K562 (cell line): Measurements from ENCODE around the gene SPINT1. TPM values are rescaled to one million over a fixed set of nuclear protein-coding genes. Genes with fewer than 3 reads are reported as not detected.
A peak's percentile ranks its signal among the peaks of the same experiment; 100 is the strongest.

ENCODE experiments used
- ATAC-seq: fragments of 200-7000 bp; cut with Tn5 transposase; 3 replicates; pipeline ENCODE4 v1.9.1; 2020; ENCODE audit warnings: moderate library complexity
- BruUV-seq: library from RNA; stranded (reverse); fragments of 400-500 nt; replicated peaks from 2 replicates; lab custom pipeline; 2021; lab: Mats Ljungman, UMichigan
- CTCF ChIA-PET: fragments of 300-600 bp; formaldehyde crosslinking; extraction: SDS; loops from one replicate; lab custom pipeline; 2021; ENCODE audit warnings: low intra/inter-chr PET ratio; lab: Yijun Ruan, JAX
- POLR2A ChIA-PET: fragments of 300-600, 350-650 bp; sonication (Branson Sonifier 250); formaldehyde crosslinking; extraction: SDS; loops from one replicate; lab custom pipeline; 2021; ENCODE audit warnings: antibody characterized with exemption, inconsistent platforms; lab: Yijun Ruan, JAX
- DNase-seq, 4 experiments: peaks; one replicate each; pipeline versions ENCODE4 v3.0.0 to v3.0.0-alpha.2; 2011 to 2018; ENCODE audit warnings: low spot score in 3 of 4, mixed read lengths in 3 of 4; ENCODE audit errors: extremely low read depth in 1 of 4
- FAIRE-seq: peaks from 2 replicates; lab custom pipeline; 2011; peaks lifted over from hg19 to GRCh38; lab: Jason Lieb, UNC
- H2AFZ ChIP-seq: 2 replicates; pipeline ENCODE4 v1.6.0; 2011; ENCODE audit warnings: low read depth, low read length, control low read depth, inconsistent platforms
- H3K27ac ChIP-seq: fragments of 200-600 bp; 3 replicates; pipeline ENCODE4 v1.8.0; 2011; ENCODE audit warnings: low read depth, mild to moderate bottlenecking, control low read depth, inconsistent platforms, low read length, moderate library complexity, mixed read lengths; ENCODE audit errors: extremely low read depth
- H3K27me3 ChIP-seq, 2 experiments: fragments of 300-600 bp in 1 of 2; 2 replicates in 1 of 2; 3 replicates in 1 of 2; pipeline versions ENCODE4 v1.6.0 to v1.8.0; 2011; ENCODE audit warnings: inconsistent platforms in 2 of 2, low read length in 2 of 2, mild to moderate bottlenecking in 1 of 2, mixed read lengths in 1 of 2, moderate library complexity in 1 of 2; ENCODE audit not compliant: control insufficient read depth in 2 of 2, insufficient read depth in 2 of 2
- H3K36me3 ChIP-seq: fragments of 300-600 bp; 3 replicates; pipeline ENCODE4 v1.8.0; 2011; ENCODE audit warnings: mild to moderate bottlenecking, low read length, inconsistent platforms; ENCODE audit not compliant: control insufficient read depth, insufficient read depth
- H3K4me1 ChIP-seq, 2 experiments: fragments of 200-600 bp in 1 of 2; replicated peaks in 1 of 2; 2 replicates in 1 of 2; 3 replicates in 1 of 2; pipeline versions ENCODE4 v1.5.1 to v1.8.0; 2011; ENCODE audit warnings: inconsistent platforms in 2 of 2, low read length in 2 of 2, mild to moderate bottlenecking in 1 of 2, mixed read lengths in 1 of 2, moderate library complexity in 1 of 2; ENCODE audit not compliant: control insufficient read depth in 2 of 2, insufficient read depth in 2 of 2
- H3K4me2 ChIP-seq: 2 replicates; pipeline ENCODE4 v1.6.1; 2011; ENCODE audit warnings: low read length, control low read depth, inconsistent platforms, mixed read lengths; ENCODE audit not compliant: insufficient read depth
- H3K4me3 ChIP-seq: fragments of 200-600 bp; sonication (generic), shearing (Covaris generic); 2 replicates; pipeline ENCODE4 v1.5.1; 2016; ENCODE audit warnings: control low read depth, inconsistent platforms
- H3K79me2 ChIP-seq: fragments of 200-600 bp; 3 replicates; pipeline ENCODE4 v1.8.0; 2011; ENCODE audit warnings: low read length, inconsistent platforms; ENCODE audit not compliant: control insufficient read depth, insufficient read depth
- H3K9ac ChIP-seq, 2 experiments: 2 replicates each; pipeline versions ENCODE4 v1.6.0 to v1.6.1; 2011; ENCODE audit warnings: low read depth in 2 of 2, low read length in 2 of 2, control low read depth in 1 of 2, inconsistent platforms in 1 of 2, mild to moderate bottlenecking in 1 of 2, mixed read lengths in 1 of 2; ENCODE audit not compliant: insufficient read depth in 1 of 2
- H3K9me1 ChIP-seq: one replicate; pipeline ENCODE4 v1.6.0; 2011; ENCODE audit warnings: inconsistent platforms, mild to moderate bottlenecking, low read length, moderate library complexity; ENCODE audit not compliant: control insufficient read depth, insufficient read depth
- H3K9me3 ChIP-seq: replicated peaks from 2 replicates; pipeline ENCODE4 v1.5.1; 2011; ENCODE audit warnings: low read depth, low read length, inconsistent platforms; ENCODE audit not compliant: control insufficient read depth, insufficient read depth
- H4K20me1 ChIP-seq: replicated peaks from 2 replicates; pipeline ENCODE4 v1.6.1; 2011; ENCODE audit warnings: low read length, inconsistent platforms, mixed read lengths; ENCODE audit not compliant: control insufficient read depth, insufficient read depth
- ADNP ChIP-seq: fragments of 200-800 bp; sonication (Bioruptor generic); IDR thresholded peaks from 2 replicates; pipeline ENCODE4 v1.6.1; 2016; ENCODE audit warnings: missing genetic modification characterization, missing compliant biosample characterization
- BCOR ChIP-seq: fragments of 450-650 bp; IDR thresholded peaks from 2 replicates; pipeline ENCODE4 v1.6.1; 2016
- CBX1 ChIP-seq: sonication (generic); IDR thresholded peaks from 2 replicates; pipeline ENCODE4 v1.6.1; 2016; ENCODE audit warnings: antibody characterized with exemption, low read depth, mild to moderate bottlenecking
- CBX3 ChIP-seq, 2 experiments: IDR thresholded peaks; 1 replicate in 1 of 2; 2 replicates in 1 of 2; pipeline ENCODE4 v1.6.1; 2012; ENCODE audit warnings: inconsistent platforms in 2 of 2, low read length in 2 of 2, borderline replicate concordance in 1 of 2, control low read depth in 1 of 2
- EGR1 ChIP-seq: fragments of 450-650 bp; conservative IDR thresholded peaks from 2 replicates; pipeline ENCODE4 v1.6.1; 2017; ENCODE audit warnings: mild to moderate bottlenecking
- HDAC2 ChIP-seq: fragments of 450-650 bp; IDR thresholded peaks from 2 replicates; pipeline ENCODE4 v1.6.1; 2016; ENCODE audit warnings: mild to moderate bottlenecking
- HDGF ChIP-seq: fragments of 450-650 bp; IDR thresholded peaks from 2 replicates; pipeline ENCODE4 v1.6.1; 2016
- KDM1A ChIP-seq, 2 experiments: fragments of 450-650 bp; IDR thresholded peaks; 2 replicates each; pipeline ENCODE4 v1.6.1; 2016; ENCODE audit warnings: mild to moderate bottlenecking in 2 of 2
- RBM25 ChIP-seq: fragments of 200-400 bp; formaldehyde crosslinking; IDR thresholded peaks from 2 replicates; pipeline ENCODE4 v1.6.1; 2018; ENCODE audit warnings: low read length, low read depth, moderate library complexity; ENCODE audit not compliant: severe bottlenecking
- SMARCA5 ChIP-seq: fragments of 450-650 bp; IDR thresholded peaks from 2 replicates; pipeline ENCODE4 v1.6.1; 2016
- ZFP36 ChIP-seq: fragments of 150-350 bp; IDR thresholded peaks from 2 replicates; pipeline ENCODE4 v1.6.1; 2018; ENCODE audit warnings: low read length, low read depth; ENCODE audit not compliant: partially characterized antibody
- ZNF12 ChIP-seq: sonication (generic); formaldehyde crosslinking; IDR thresholded peaks from 2 replicates; pipeline ENCODE4 v1.4.0; 2020; ENCODE audit warnings: mild to moderate bottlenecking, missing genetic modification reagents
- ZNF232 ChIP-seq: sonication (generic); formaldehyde crosslinking; IDR thresholded peaks from 2 replicates; pipeline ENCODE4 v1.8.0; 2022; ENCODE audit warnings: mild to moderate bottlenecking, missing genetic modification reagents
- WGBS: fragments of 100-300 bp; shearing (Covaris generic); methylation state at CpG from one replicate; pipeline ENCODE4 v1.1.6; 2016; ENCODE audit warnings: low coverage, mixed read lengths; ENCODE audit not compliant: insufficient coverage; ENCODE audit errors: missing lambda C conversion rate; 5-methylcytosine and 5-hydroxymethylcytosine counted together
- in situ Hi-C: fragments of 300-500 bp; cut with MboI; formaldehyde crosslinking; loops from 4 replicates; pipeline ENCODE4 v1.15.0; 2018; ENCODE audit warnings: inconsistent platforms, mixed read lengths
- intact Hi-C: fragments of 100-400 bp; cut with micrococcal nuclease; formaldehyde crosslinking; loops from 2 replicates; pipeline ENCODE4 v1.14.2; 2022
- polyA plus RNA-seq, 8 experiments: library from polyadenylated mRNA; depleted of rRNA in 4 of 8; stranded (reverse) in 5 of 8; unstranded in 3 of 8; fragments of >200 nt; fragmentation: Nextera tagmentation in 2 of 8; fragmentation: Illumina TruSeq in 1 of 8; extraction: Ambion mirVana in 2 of 8; extraction: Trizol in 1 of 8; gene quantifications; 2 replicates each; pipeline versions ENCODE4 v1.2.1 to v1.2.3, GENCODE V29; 2011 to 2014; ENCODE audit warnings: inconsistent platforms in 1 of 8, missing spikeins in 1 of 8
- total RNA-seq, 7 experiments: library from RNA; depleted of rRNA in 6 of 7; stranded (reverse); fragments of >200 nt in 6 of 7; fragmentation: Illumina TruSeq in 2 of 7; extraction: Trizol in 2 of 7; gene quantifications; 2 replicates each; pipeline versions ENCODE4 v1.2.1 to v1.2.3, GENCODE V29; 2011 to 2021; ENCODE audit warnings: low replicate concordance in 1 of 7
- TF ChIP-seq, protein P1 (sequence below): fragments of 450-650 bp; formaldehyde crosslinking; IDR thresholded peaks from 2 replicates; pipeline ENCODE4 v1.4.0; 2022; ENCODE audit warnings: missing genetic modification characterization

Gene SPINT1
- total and polyA plus RNA-seq, 9 of the 15 experiments (the other 6 are each of a cell fraction or from before 2014, with no cell fraction given): 0.78 to 4.5 (median 1.5) TPM

GRCh38 chr15:40901053-40901443, 57.2 kb downstream of the SPINT1 start:
- Histone ChIP-seq H3K9me3 (no peaks in the 10 kb centered on the region), H3K27ac (no peak overlapping the region), H3K4me1 (peaks cover 0 to 22% of the 10 kb centered on the region in 2 experiments; a peak in 3 of 5 replicates), H3K79me2 (peaks cover 3% of the 10 kb centered on the region; the same call in 1 of the 3 replicates), H3K36me3 (peaks cover 66% of the 10 kb centered on the region; the same call in 2 of the 3 replicates), H3K4me2 (no peak overlapping the region), H3K9ac (no peak overlapping the region), H3K4me3 (no peak overlapping the region), H2AFZ (no peak overlapping the region), H3K9me1 (no peaks in the 10 kb centered on the region), H4K20me1 (peaks cover 31% of the 10 kb centered on the region; the same call in 1 of the 2 replicates), H3K27me3 (no peaks in the 10 kb centered on the region)
- intact Hi-C loops (no loop called here), in situ Hi-C loops (no loop called here)
- TF ChIP-seq EGR1 (peak; percentile 29), ZFP36 (peak; percentile 79), HDAC2 (peak; percentile 83), ZNF232 (CRISPR knock-in tag) (no peak), ZNF12 (CRISPR knock-in tag) (no peak), CBX3 (IDR thresholded peaks at IDR 0.05; ENCODE audit: borderline replicate concordance in 1 of 2, low read length in 2 of 2) (peak in 1 of 2 experiments; percentile 33; a peak in 1 of 3 replicates), HDGF (peak; percentile 75; the same call in 1 of the 2 replicates), ADNP (tag) (peak; percentile 88), CBX1 (peak; percentile 73; the same call in 1 of the 2 replicates), KDM1A (IDR thresholded peaks at IDR 0.05) (peak; percentile 80 to 83), RBM25 (peak; percentile 89), BCOR (peak; percentile 99), SMARCA5 (0 out of 2 replicates have a peak, but pooled peaks have one; percentile 27)
- TF ChIP-seq, protein P1, sequence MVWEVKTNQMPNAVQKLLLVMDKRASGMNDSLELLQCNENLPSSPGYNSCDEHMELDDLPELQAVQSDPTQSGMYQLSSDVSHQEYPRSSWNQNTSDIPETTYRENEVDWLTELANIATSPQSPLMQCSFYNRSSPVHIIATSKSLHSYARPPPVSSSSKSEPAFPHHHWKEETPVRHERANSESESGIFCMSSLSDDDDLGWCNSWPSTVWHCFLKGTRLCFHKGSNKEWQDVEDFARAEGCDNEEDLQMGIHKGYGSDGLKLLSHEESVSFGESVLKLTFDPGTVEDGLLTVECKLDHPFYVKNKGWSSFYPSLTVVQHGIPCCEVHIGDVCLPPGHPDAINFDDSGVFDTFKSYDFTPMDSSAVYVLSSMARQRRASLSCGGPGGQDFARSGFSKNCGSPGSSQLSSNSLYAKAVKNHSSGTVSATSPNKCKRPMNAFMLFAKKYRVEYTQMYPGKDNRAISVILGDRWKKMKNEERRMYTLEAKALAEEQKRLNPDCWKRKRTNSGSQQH: no peak
- DNase-seq: no peak
- FAIRE-seq: no peak
- POLR2A ChIA-PET: no interaction called here
- no TSS peak for BruUV-seq
- WGBS: 96% methylated on average over 4 of the region's 5 CpGs
- ATAC-seq: no peak
- CTCF ChIA-PET: interaction anchor here (0.7 kb wide), 1 partner anchor 202 kb away, joined by 4 read pairs; no protein-coding TSS in a partner anchor
